Daoy (cell line): ENCODE data around the gene RPP21. TPM values are rescaled to one million over a fixed set of nuclear protein-coding genes. Genes with fewer than 3 reads are reported as not detected.
"Not testable (repeated sequence)": the region's sequence is repeated elsewhere in the genome, so short reads cannot be mapped to it uniquely, and the experiment has no call there.

Experiments
- DNase-seq: peaks from one replicate; pipeline ENCODE4 v3.0.0-alpha.2; 2015; ENCODE audit warnings: low read depth
- total RNA-seq: library from RNA; depleted of rRNA; stranded (reverse); fragments of >200 nt; shearing (Covaris generic); gene quantifications from 2 replicates; pipeline ENCODE4 v1.2.3, GENCODE V29; 2014

The RPP21 gene
- total RNA-seq, 1 experiment from 2014 or later, result 160 TPM

DNA sequence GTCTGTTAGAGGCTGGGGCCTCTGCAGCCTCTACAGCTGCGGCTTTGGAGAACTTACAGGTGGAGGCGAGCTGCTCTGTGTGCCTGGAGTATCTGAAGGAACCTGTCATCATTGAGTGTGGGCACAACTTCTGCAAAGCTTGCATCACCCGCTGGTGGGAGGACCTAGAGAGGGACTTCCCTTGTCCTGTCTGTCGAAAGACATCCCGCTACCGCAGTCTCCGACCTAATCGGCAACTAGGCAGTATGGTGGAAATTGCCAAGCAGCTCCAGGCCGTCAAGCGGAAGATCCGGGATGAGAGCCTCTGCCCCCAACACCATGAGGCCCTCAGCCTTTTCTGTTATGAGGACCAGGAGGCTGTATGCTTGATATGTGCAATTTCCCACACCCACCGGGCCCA lies 15.6 kb upstream of the RPP21 start:
- DNase-seq, result no peak

DNA sequence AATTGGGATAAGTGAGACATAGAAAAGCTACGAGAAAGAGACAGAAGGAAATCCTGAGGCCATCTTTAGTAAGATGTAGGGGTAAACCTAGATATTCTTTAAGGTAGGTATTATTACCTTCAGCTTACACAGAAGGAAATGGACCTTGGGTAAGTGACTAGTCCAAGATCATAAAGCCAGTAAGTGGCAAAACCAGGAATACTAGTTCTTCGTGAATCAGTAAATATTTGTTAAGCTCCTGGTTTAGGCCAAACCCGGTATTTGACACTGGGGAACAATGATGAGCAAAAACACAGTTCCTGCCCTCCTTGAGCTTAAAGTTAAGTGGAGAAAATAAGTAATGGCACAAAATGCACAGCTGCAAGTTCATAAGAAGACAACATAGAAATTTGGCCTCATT lies 13.0 kb upstream of the RPP21 start:
- no peak for DNase-seq

GRCh38 chr6:30334075-30334783 lies 10.7 kb upstream of the RPP21 start:
- DNase-seq, result no peak

DNA sequence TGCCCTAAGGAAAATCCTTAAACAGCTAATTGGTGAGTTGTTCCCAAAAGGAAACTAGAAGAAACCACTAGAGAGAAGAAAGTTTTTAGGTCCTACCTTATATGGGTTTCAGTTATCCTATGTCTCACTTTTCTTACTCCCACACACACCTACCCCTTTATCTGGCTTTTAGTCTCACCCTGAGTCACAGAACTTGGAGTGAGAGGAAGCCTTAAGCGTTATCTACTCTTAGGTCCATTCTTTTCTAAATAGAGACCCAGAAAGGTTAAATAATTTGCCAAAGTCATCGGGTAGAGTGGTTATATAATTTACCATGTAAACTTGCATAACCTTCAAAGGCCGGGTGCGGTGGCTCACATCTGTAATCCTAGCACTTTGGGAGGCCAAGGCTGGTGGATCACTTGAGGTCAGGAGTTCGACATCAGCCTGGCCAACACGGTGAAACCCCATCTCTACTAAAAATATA lies 4.3 kb upstream of the RPP21 start:
- no peak for DNase-seq

- no peak for DNase-seq
Measured at GRCh38 chr6:30341218-30341617, 3.7 kb upstream of the RPP21 start.

- DNase-seq, result no peak
Measured at GRCh38 chr6:30341728-30342127, 3.2 kb upstream of the RPP21 start.

DNA sequence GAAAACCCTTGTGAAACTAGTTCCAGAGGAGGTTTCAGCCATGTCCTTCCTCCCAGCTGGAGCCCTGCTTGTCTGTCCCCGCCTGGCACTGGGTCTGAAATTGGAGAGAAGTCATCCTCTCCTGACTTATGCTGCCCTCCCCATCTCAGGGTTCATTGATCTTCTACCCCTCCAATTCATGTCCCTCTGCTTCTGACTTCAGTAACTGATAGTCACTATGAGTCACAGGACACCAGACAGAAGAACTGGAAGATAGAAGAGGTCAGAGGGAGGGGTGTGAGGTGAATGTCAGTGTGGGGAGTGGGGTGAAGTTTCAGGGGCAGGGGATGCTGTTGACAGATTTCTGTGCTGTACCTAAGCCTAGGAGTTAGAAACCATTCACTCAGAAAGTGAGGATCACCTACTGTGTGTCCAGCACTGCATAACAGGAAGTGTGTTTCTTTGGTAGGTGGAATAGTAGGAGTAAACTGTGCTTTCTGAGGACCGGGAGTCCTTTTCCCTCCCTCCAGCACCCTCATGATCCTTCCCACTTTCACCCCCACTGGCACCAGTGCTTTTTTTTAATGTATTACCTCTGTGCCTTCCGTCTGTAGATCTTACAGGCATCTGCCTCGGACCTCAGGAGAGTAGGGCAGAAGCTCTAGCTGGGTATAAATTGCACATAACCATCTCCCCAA lies 627 bp upstream of the RPP21 start:
- DNase-seq, result no peak

DNA sequence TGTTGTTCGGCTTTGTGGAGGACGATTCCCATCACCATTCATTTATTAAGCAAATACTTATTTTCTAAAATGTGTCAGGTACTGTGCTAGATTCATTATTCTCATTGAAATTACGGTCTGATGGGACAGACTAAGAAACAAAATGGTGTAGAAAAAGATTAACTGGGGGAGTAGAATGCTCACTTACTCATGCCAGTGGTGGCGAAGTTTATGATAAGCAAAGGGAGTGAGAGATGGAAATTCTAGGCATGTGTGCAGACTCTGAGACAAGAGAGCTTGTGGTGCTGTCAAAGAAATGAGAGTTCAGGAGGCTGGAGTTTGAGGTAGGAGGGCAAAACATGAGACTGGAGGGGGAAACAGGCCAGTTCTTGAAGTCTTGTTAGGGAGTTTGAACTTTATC lies 896 bp downstream of the RPP21 start:
- no peak for DNase-seq

DNA sequence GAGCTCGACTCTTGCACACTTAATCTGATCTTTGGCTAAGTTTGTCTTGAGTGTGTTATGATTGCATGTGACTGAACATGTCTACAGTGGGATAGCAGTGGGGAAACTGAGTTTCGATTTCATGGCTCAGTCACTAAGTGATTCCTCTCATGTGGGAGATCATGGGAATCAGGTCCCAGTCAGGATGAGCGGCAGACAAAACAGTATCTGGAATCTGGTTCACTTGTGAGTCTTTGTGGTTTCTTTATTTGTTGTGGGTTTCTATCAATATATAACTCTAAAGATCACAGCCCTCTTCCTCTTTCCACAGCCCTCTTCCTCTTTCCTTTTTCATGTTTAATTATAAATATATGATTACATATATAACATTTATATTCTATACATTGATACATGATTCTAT lies 4.0 kb downstream of the RPP21 start:
- DNase-seq, result no peak

DNA sequence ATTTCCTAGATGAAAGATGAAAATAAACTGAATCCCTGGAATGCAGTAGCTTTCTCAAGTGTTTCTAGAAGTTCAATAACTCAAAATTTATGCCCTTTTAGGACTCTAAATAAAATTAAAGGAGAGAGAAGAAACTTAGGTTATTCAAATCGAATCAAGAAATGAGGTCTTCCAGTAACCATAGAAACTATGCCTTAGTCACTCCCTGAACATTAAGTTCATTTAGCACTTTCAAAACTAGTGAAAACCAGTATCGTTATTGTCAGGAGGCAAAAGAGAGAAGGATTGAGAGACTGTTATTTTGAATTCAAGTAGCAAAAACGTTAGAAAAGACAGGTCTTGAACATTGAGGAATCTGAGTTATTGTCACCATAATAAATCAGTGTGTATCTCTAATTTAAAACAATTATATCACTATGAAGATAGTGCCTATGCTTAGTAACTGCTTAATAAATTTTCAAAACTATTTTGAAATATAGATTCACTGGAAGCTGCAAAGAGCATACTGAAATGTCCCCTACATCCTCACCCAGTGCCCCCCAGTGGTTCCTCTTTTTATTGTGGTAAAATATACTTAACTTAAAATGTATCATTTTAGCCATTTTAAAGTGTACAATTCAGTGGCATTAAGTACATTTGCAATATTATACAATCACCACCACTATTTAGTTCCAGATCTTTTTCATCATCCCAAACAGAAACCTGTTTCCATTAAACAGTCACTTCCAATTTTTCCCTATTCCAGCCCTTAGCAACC lies 4.6 kb downstream of the RPP21 start:
- DNase-seq, result no peak

DNA sequence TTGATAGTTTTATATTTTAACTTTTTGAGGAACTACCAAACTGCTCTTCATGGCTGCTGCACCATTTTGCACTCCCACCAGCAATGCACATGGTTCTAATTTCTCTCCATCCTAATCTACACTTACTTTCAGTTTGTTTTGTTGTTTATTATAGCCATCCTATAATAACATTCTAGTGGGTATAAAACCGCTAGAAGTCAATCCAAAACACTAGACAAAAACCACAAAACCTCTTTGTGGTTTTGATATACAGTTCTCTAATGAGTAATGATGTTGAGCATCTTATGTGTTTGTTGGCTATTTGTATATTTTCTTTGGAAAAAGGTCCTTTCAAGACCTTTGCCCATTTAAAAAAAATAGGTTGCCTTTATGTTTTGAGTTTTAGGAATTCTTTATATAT lies 5.6 kb downstream of the RPP21 start:
- DNase-seq, result no peak

DNA sequence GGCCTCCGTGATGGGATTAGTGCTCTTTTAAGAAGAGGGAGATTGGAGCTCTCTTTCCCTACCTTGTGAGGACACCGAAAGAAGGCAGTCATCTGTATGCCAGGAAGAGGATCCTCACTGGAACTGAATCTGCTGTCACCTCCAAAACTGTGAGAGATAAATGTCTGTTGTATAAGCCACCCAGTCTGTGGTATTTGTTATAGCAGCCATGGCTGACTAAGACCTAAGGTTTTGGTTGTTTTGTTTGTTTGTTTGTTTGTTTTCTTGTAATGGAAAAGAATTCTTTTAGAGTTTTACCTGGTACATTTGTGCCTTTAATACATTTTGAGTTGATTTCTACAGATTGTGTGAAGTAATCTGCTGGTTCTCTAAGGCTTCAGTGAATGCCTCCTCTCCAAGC lies 7.6 kb downstream of the RPP21 start:
- DNase-seq, result no peak

DNA sequence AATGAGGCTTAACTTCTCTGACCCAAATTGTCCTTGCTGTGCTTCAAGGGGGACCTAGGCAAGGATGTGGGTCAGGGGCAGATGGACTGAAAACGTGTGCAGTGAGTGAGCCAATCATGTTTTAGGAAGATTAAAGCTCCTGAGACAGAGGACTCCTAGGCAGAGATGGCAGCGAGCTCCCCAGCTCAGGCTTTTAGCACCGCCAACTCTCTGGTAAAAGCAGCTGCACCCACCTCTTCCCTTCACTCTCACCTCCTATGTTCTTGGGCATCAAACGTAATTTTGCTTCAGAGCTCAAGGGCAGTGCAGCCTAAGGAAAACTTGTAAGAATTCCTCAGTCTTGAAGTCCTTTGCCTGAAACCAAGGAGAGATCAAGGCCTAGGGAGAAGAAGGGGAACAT lies 10.3 kb downstream of the RPP21 start:
- no peak for DNase-seq

- no peak for DNase-seq
Measured at GRCh38 chr6:30356536-30356935, 11.6 kb downstream of the RPP21 start.

DNA sequence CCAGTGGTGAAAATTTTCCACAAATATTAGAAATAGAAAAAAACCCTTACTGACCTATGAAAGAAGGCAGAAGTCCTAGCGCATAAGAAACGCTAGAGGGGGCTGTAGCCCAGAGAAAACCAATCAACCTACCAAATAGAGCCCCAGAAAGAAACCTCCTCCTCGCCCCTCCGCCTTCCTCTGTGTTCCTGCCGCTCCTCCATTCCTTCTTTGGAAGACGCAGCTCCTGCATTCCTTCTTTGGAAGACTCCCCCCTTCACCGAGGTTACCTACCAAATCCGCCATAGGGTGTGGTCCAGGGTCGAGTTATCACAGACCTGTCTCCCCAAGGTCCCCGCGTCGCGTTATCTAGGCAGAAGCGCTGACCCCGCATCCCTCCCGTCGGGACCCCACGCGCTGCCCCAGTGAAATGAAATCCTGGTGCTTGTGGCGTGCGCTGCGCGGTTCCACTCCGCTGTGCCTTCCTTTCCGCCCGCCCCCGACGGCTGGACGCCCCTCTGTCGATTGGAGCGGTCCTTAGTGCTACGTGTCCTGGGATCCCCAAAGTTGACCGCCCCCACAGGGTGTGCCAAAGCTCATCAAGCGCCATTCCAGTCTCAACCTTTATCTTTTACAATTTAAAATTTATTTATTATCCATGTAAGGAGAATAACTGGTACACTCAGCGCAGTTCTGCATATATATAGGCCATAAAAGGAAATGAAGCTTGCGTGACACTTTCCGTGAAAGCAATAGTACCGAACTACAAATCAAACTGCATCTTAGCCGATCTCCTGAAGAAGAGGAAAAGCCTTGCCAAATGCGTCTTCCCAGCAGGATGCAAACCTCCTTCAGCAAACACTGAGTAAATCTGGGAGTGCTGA lies 13.0 kb downstream of the RPP21 start:
- peak; percentile 85 for DNase-seq

- DNase-seq, result no peak
Measured at GRCh38 chr6:30359276-30359675, 14.3 kb downstream of the RPP21 start.

- no peak for DNase-seq
Measured at GRCh38 chr6:30360139-30360538, 15.2 kb downstream of the RPP21 start.

GRCh38 chr6:30361661-30362060 lies 16.7 kb downstream of the RPP21 start:
- DNase-seq, result peak; percentile 35

- DNase-seq, result no peak
Measured at GRCh38 chr6:30363459-30363858, 18.5 kb downstream of the RPP21 start.

DNA sequence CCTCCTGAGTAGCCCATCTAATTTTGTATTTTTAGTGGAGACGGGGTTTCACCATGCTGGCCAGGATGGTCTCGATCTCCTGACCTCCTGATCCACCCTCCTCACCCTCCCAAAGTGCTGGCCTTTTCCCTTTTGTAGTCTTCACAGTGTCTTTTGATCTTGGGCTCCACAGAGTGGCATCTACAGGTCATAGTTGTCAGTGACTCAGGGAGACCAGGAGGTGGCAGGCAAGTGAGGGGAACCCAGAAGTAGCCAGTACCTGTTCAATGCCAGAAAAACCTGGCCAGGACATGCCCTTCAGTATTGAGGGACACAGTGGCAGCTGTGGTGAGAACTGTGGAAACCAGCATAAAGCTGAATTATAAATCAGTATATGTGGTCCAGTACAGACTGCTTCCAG lies 19.6 kb downstream of the RPP21 start:
- no peak for DNase-seq

GRCh38 chr6:30369280-30369679 lies 24.3 kb downstream of the RPP21 start:
- not testable (repeated sequence) for DNase-seq
